ENCODE measurements around the gene BMP3.

BMP3 gene

DNA sequence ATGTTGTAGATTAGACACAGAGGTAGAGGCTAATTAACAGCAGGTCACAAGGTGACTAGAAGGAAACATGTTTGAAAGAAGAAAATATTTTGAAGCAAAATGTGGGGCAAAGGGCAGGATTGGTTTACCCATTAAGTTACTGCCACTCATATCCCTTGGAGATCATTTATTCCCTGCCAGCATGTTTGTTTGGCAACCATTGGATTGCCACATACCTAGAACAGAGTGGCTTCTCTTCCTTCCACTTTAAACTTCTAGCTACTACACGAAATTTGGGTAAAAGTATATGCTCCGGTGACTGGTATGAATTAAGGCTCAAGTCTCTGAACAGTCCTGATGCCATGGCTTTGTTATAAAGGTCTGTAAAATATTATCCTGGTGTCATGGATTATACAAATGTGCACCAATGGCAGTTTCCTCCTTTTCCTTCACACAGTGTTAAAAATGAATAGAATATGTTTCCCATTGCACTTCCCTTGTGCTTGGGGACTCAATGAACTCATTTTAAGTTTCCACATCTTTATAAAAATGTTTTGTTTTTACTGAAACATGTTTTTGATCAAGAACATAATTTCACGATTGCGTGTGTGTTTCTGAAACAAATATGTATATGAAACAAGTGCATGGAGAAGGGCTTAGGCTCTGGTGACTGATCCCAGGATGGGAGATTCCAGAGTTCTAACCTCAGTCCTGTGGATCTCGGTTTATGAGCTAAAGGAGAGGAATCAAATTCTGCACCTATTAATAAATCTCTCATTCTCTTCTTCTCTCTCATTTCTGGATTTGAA, 12.3 kb downstream of the BMP3 start:
- no peak for DNase-seq (ENCODE audit: low spot score)

GRCh38 chr4:81049330-81049729, 18.8 kb downstream of the BMP3 start:
- no peak for DNase-seq (ENCODE audit: low spot score)

GRCh38 chr4:81049907-81050306, 19.4 kb downstream of the BMP3 start:
- DNase-seq (ENCODE audit: low spot score): no peak

- peak; percentile 37 for DNase-seq (ENCODE audit: low spot score)
Observed at GRCh38 chr4:81052119-81053068, 21.9 kb downstream of the BMP3 start.

- DNase-seq (ENCODE audit: low spot score): no peak
Observed at GRCh38 chr4:81058621-81059020, 28.1 kb downstream of the BMP3 start.

DNA sequence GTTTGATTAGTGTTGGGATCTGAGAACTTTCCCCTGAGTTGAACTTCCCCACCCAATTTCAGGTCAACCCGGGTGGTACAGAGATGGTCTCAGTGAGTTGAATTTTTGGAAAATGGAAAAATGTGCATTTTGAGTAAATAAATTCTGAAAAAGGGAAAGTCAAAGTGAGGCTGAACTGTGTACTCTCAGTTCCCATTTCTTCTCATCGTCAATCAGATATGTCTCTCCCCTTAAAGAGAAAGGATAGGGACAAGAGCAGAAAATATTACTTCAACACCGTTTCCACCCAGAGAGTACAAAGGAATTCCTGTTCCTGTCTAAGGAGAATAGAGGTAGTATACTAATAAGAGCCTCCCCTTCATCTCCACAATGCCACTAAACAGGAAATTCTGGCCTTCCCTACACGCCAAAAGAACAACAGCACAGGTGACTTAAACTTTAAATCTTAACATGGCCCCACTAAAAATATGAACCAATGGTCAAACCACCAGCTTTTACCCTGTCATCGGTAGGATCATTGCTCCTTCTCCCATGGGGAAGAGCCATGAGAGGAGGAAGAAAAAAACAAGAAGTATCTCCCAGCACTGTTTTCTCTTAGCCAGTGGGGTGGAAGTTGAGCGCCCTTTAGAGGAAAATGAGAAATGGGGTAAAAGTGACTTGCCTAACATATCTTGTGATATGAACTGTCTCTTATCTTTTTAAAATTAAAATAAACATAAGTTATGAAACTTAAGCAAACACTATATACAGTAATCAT, 30.3 kb downstream of the BMP3 start:
- no peak for DNase-seq (ENCODE audit: low spot score)

DNA sequence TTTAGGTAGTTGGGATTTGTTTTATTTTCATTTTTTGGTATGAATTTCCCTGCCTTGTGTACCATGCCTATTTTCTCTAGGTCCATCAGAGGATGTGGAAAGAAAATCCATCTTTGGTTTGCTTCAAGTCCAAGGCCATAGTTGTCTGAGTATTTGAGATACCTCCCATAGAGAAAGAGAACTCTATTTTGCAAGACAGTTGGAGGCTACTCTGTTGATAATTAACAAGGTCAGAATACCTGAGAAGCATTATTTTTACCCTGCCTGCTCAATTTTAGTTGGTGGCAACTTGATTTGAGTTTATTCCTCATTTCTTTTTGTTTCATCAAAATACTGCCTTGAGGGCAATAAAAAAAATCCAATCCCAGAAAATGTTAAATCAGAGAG, 30.8 kb downstream of the BMP3 start:
- no peak for DNase-seq (ENCODE audit: low spot score)

DNA sequence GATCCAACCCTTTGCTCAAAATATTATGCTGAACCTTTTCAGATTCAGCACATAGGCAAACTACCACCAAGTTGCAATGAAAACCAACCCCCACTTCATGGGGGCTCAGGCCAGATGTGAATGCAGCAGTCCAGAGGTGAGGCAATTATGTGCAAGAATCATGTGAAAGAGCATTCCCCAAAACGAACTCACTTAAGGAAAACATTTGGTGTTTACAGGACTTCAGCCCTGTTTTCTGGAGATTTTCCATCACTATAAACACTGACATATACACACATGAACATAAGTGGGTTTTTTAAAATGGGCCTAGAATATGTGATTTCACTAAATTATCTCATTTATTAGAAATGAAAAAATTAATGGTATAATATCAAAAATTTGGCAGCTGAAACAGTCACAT, 31.5 kb downstream of the BMP3 start:
- DNase-seq (ENCODE audit: low spot score): no peak

DNA sequence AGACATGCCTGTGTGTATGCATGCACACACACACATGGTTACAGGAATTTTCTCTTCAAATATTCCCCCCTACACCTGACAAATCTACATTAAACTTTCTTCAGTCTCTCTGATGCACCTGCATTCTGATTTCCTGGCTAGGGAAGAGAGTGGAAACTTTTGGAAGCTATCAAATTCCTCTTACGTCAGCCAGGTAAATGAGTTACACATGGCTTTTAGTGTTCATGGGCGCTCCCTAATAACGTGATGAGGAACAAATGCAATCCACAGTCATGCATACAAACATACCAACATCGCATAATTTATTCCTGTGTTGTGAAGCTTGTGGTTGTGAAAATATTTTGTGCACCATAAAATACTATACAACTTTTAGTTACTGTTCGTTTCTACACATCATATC, 34.9 kb downstream of the BMP3 start:
- DNase-seq (ENCODE audit: low spot score): no peak

- DNase-seq (ENCODE audit: low spot score): peak; percentile 57
Observed at GRCh38 chr4:81069706-81070331, 39.3 kb downstream of the BMP3 start.

GRCh38 chr4:81071013-81071412, 40.5 kb downstream of the BMP3 start:
- no peak for DNase-seq (ENCODE audit: low spot score)

DNA sequence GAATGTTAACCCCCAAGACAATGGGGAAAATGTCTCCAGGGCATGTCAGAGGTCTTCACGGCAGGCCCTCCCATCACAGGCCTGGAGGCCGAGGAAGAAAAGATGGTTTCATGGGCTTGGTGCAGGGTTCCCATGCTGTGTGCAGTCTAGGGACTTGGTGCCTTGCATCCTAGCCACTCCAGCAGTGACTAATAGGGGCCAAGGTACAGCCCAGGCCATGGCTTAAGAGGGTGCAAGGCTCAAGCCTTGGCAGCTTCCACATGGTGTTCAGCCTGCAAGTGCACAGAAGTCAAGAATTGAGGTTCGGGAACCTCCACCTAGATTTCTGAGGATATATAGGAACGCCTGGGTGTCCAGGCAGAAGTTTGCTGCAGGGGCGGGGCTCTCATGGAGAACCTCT, 50.6 kb downstream of the BMP3 start:
- no peak for DNase-seq (ENCODE audit: low spot score)

DNA sequence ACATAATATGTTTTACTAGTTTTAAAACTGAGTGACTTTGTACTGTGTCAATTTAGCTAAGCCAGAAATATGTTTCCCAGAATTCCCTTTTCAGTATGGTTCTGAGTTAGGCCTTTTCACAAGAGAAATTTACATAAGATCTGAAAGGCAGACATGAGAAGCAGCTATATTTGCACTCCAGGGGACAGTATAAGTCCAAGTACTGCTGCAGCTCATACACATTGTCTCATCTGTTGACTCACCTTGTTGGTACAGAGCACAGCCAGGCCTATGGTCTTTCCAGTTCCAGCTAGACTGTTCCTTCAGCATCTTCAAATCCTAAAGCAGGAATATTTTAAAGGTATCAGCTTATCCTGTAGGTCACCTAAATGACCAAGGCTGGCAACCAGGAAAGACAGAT, 53.5 kb downstream of the BMP3 start:
- DNase-seq (ENCODE audit: low spot score): peak; percentile 12

DNA sequence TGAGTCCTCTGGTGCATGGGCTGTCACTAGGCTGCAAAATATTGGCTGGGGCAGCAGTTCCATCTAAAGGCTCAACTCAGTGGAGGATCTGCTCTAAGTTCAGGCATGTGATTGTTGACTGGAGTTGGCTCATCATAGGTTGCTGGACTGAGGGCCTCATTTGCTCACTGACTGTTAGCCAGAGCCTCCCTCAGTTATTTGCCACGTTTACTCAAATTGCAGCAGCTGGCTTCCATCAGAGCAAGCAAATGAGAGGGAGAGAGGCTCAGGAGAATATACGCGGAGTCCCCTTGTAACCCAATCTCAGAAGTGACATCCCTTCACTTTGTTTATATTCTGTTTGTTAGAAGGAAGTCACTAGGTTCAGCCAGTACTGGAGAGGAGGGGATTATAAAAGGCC, 54.1 kb downstream of the BMP3 start:
- DNase-seq (ENCODE audit: low spot score): peak; percentile 8

DNA sequence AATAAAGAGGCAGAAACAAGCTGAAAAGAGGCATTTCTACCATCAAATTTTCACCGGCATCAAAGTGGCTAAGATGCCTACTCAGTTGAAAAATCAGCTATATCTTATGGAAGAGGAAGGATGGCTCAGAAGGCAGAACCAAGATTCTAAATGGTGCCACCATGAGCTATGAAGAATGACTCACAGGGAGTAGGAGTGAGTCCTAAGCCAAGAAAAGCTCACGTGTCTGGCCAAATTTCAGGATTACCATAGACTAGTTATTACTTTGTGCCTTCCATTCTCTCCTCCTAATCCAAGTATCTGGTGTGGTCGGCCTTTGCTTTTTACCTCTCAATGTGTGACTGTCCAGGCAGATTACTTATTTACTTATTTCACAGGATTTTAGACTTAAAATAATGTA, 54.8 kb downstream of the BMP3 start:
- no peak for DNase-seq (ENCODE audit: low spot score)

DNA sequence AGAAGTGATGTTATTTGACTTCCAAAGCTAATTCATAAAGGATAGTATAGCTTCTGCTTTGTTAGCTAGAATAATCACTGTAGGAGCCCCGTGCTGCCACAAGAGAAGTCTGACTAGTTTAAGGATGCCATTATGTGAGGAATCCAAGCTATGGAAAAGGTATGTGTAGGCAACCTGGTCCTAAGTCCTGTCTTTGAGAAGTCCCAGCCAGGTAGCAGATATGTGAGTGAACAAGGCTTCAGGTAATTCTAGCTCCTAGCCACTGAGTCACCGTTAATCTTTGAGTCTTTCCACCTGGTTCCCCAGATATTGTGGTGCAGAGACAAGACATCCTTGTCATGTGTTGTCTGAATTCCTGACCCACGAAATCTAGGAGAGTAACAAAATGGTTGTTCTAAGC, 55.5 kb downstream of the BMP3 start:
- DNase-seq (ENCODE audit: low spot score): no peak

DNA sequence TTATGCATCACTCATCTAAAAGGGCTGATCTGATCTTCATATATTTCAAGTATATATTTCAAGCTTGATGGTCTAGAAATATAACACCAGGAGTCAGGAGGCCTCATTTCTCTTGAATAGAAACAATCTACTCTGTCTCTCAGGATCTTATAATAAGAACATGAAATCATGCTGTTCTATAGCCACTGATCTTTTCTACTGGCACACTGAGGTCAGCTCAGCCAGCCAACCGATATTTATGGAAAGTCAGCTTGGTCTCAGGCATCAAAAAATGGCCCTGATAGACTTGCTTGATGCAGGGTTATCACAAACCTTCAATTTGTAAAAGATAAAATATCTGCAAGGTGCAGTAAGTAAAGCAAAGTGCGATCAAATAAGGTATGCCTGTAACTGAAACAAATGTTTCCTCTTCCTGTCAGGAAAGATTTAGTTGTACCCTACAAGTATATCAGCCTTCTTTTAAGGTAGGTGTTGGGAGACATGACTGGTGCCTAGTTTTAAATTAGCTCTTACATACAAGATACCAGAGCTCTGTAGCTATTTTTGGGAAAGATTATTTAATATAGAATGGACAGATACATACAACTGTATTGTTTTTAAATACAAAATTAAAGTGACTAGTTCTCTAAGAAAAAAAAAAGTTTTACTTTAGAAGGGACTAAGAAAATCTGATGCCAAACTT, 63.4 kb downstream of the BMP3 start:
- no peak for DNase-seq (ENCODE audit: low spot score)

GRCh38 chr4:81095389-81095788, 64.9 kb downstream of the BMP3 start:
- no peak for DNase-seq (ENCODE audit: low spot score)

GRCh38 chr4:81096566-81096965, 66.1 kb downstream of the BMP3 start:
- no peak for DNase-seq (ENCODE audit: low spot score)

- DNase-seq (ENCODE audit: low spot score): no peak
Observed at GRCh38 chr4:81102107-81102506, 71.6 kb downstream of the BMP3 start.

- DNase-seq (ENCODE audit: low spot score): no peak
Observed at GRCh38 chr4:81106150-81106549, 75.6 kb downstream of the BMP3 start.
